Right renal pelvis (tissue), 4 donors: ENCODE measurements around the gene TMED1. TPM values are rescaled to one million over a fixed set of nuclear protein-coding genes. Genes with fewer than 3 reads are reported as not detected.

Experiments used
- DNase-seq, 4 donors: peaks; one replicate each; pipeline ENCODE4 v3.0.0-alpha.2; 2013; ENCODE audit warnings: low read depth in 4 of 4, low spot score in 3 of 4, missing footprints in 1 of 4
- polyA plus RNA-seq, 4 donors: library from polyadenylated mRNA; unstranded; fragments of 120-200 nt; gene quantifications; one replicate each; pipeline ENCODE4 v1.2.1, GENCODE V29; 2013; ENCODE audit not compliant: insufficient read length in 4 of 4

The TMED1 gene
- polyA plus RNA-seq, 4 donors = 42.8 to 73.6 (median 52.2) TPM

GRCh38 chr19:10812902-10813404 is 23.1 kb downstream of the TMED1 start:
- DNase-seq = no peak

- no peak for DNase-seq
Observed at GRCh38 chr19:10812196-10812595, 23.8 kb downstream of the TMED1 start.

GRCh38 chr19:10811391-10812111 is 24.5 kb downstream of the TMED1 start:
- no peak for DNase-seq

GRCh38 chr19:10809651-10810285 is 26.2 kb downstream of the TMED1 start:
- no peak for DNase-seq

- DNase-seq = no peak
Observed at GRCh38 chr19:10808937-10809649, 26.9 kb downstream of the TMED1 start.

GRCh38 chr19:10805758-10806247 is 30.2 kb downstream of the TMED1 start:
- no peak for DNase-seq

- DNase-seq = no peak
Observed at GRCh38 chr19:10805065-10805757, 30.8 kb downstream of the TMED1 start.

GRCh38 chr19:10803252-10803651 is 32.8 kb downstream of the TMED1 start:
- DNase-seq = no peak

- no peak for DNase-seq
Observed at GRCh38 chr19:10802479-10802878, 33.5 kb downstream of the TMED1 start.

GRCh38 chr19:10800488-10800887 is 35.5 kb downstream of the TMED1 start:
- DNase-seq = no peak

- DNase-seq = no peak
Observed at GRCh38 chr19:10797541-10798256, 38.3 kb downstream of the TMED1 start.

GRCh38 chr19:10797078-10797477 is 38.9 kb downstream of the TMED1 start:
- DNase-seq = no peak

- DNase-seq = no peak
Observed at GRCh38 chr19:10796653-10797052, 39.4 kb downstream of the TMED1 start.

- no peak for DNase-seq
Observed at GRCh38 chr19:10789866-10790265, 46.1 kb downstream of the TMED1 start.

GRCh38 chr19:10788146-10788545 is 47.9 kb downstream of the TMED1 start:
- no peak for DNase-seq

GRCh38 chr19:10784257-10784656 is 51.8 kb downstream of the TMED1 start:
- DNase-seq = no peak

GRCh38 chr19:10782795-10783194 is 53.2 kb downstream of the TMED1 start:
- DNase-seq = no peak
